H1 (cell line): Measurements from ENCODE around the gene KCNAB2. TPM values are rescaled to one million over a fixed set of nuclear protein-coding genes. Genes with fewer than 3 reads are reported as not detected.

ENCODE experiments used
- GABPA ChIP-seq: IDR thresholded peaks from 2 replicates; pipeline ENCODE4 v1.6.1; 2011; ENCODE audit warnings: mild to moderate bottlenecking, low read length, moderate library complexity, borderline replicate concordance; ENCODE audit not compliant: insufficient read depth
- RFX5 ChIP-seq: IDR thresholded peaks from 2 replicates; pipeline ENCODE4 v1.6.1; 2011; ENCODE audit warnings: low read depth, low read length, improper control_type of control experiment, borderline replicate concordance
- SRF ChIP-seq: IDR thresholded peaks from 2 replicates; pipeline ENCODE4 v1.6.1; 2011; ENCODE audit warnings: mild to moderate bottlenecking, low read depth, low read length, moderate library complexity
- TBP ChIP-seq: IDR thresholded peaks from 2 replicates; pipeline ENCODE4 v1.6.1; 2011; ENCODE audit warnings: low read depth, low read length, improper control_type of control experiment
- polyA plus RNA-seq, 7 experiments: library from polyadenylated mRNA; depleted of rRNA in 3 of 7; stranded (reverse) in 5 of 7; unstranded in 2 of 7; fragments of >200 nt in 5 of 7; fragments of 200-250 nt in 2 of 7; gene quantifications; 1 replicate in 5 of 7; 2 replicates in 1 of 7; 4 replicates in 1 of 7; pipeline versions ENCODE4 v1.2.1 to v1.2.3, GENCODE V29; 2011 to 2013; ENCODE audit warnings: missing spikeins in 2 of 7, mixed read lengths in 2 of 7
- total RNA-seq: library from RNA; stranded (reverse); fragmentation: NEBNext Ultra II Directional; extraction: Animal tissue kit (Norgen Biotek cat#: 25700); gene quantifications from 2 replicates; pipeline ENCODE4 v1.2.1, GENCODE V29; 2021
- TF ChIP-seq, protein P1 (sequence below), 3 experiments: IDR thresholded peaks; 1 replicate in 2 of 3; 2 replicates in 1 of 3; pipeline versions ENCODE4 v1.5.1 to v1.6.1; 2011; ENCODE audit warnings: low read length in 3 of 3, mild to moderate bottlenecking in 3 of 3, inconsistent platforms in 2 of 3, low read depth in 1 of 3, moderate library complexity in 1 of 3; ENCODE audit not compliant: insufficient read depth in 1 of 3; ENCODE audit errors: control extremely low read depth in 1 of 3
- TF ChIP-seq, protein P2 (sequence below): IDR thresholded peaks from 2 replicates; pipeline ENCODE4 v1.6.1; 2011; ENCODE audit warnings: low read depth, mild to moderate bottlenecking, low read length; ENCODE audit not compliant: insufficient read depth
- TF ChIP-seq, protein P3 (sequence below): IDR thresholded peaks from 2 replicates; pipeline ENCODE4 v1.6.1; 2012; ENCODE audit warnings: inconsistent platforms

Gene KCNAB2
- total and polyA plus RNA-seq, 2 of the 8 experiments (the other 6 are each of a cell fraction or from before 2014, with no cell fraction given) = 4.5 to 7.0 TPM

DNA sequence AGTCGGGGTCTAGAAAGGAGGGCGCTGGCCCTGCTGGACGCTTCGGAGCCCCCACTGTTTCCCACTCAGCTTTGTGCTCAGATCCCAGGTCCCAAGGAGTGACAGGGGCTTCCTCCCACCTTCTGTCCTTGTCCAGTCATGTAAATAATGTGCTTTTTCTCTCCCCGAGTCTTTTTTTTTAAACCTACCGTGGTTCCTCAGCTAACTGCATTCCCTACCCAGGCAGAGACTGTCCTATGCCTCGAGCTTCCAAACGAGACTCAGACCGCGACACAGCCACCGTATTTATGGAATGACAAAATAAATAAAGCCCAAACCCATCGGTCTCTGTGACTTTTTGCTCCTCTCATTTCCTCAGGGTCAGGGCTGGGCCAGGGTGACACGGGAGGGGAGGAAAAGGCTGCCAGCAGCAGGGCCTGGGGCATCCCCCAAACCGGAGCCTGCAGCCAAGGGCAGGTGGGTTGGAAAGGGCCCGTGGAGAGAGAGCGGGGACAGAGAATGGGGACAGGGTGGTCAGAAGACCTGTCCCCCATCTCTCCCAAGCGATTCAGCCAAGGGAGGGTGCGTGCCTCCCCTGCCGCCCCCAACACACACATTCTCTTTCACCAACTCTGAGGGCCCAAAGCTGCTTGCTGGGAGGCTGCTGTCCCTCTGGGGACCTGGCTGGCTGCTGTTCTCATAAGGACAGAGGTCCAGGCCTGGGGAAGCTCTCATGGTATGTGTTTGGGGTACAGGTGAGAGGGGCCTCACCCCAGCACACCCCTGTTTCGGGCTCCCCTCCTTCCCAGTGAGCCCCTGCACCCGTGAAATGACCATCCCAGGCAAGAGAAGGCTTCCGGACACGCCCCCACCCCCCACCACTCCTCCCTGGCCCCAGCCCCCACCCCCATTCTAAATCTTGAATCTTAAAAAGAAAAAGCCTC lies 55.4 kb downstream of the KCNAB2 start (continued):
- TF ChIP-seq, protein P1, sequence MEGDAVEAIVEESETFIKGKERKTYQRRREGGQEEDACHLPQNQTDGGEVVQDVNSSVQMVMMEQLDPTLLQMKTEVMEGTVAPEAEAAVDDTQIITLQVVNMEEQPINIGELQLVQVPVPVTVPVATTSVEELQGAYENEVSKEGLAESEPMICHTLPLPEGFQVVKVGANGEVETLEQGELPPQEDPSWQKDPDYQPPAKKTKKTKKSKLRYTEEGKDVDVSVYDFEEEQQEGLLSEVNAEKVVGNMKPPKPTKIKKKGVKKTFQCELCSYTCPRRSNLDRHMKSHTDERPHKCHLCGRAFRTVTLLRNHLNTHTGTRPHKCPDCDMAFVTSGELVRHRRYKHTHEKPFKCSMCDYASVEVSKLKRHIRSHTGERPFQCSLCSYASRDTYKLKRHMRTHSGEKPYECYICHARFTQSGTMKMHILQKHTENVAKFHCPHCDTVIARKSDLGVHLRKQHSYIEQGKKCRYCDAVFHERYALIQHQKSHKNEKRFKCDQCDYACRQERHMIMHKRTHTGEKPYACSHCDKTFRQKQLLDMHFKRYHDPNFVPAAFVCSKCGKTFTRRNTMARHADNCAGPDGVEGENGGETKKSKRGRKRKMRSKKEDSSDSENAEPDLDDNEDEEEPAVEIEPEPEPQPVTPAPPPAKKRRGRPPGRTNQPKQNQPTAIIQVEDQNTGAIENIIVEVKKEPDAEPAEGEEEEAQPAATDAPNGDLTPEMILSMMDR (IDR thresholded peaks at IDR 0.05; ENCODE audit: control extremely low read depth in 1 of 3, insufficient read depth in 1 of 3, low read depth in 1 of 3, low read length in 3 of 3) = no peak
- no peak for TF ChIP-seq SRF
- TF ChIP-seq TBP = no peak
- TF ChIP-seq, protein P2, sequence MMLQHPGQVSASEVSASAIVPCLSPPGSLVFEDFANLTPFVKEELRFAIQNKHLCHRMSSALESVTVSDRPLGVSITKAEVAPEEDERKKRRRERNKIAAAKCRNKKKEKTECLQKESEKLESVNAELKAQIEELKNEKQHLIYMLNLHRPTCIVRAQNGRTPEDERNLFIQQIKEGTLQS = no peak
- no peak for TF ChIP-seq RFX5
- no peak for TF ChIP-seq GABPA
- TF ChIP-seq, protein P3, sequence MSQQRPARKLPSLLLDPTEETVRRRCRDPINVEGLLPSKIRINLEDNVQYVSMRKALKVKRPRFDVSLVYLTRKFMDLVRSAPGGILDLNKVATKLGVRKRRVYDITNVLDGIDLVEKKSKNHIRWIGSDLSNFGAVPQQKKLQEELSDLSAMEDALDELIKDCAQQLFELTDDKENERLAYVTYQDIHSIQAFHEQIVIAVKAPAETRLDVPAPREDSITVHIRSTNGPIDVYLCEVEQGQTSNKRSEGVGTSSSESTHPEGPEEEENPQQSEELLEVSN = no peak
